Endothelial cell of umbilical vein (primary cell): Measurements from ENCODE around the gene XRN1. TPM values are rescaled to one million over a fixed set of nuclear protein-coding genes. Genes with fewer than 3 reads are reported as not detected.

ENCODE experiments used
- BruUV-seq: library from RNA; stranded (reverse); fragments of 400-500 nt; replicated peaks from 2 replicates; lab custom pipeline; 2021; lab: Mats Ljungman, UMichigan
- CTCF ChIA-PET: fragments of 300-600, 350-600 bp; sonication (Branson Sonifier 250); formaldehyde crosslinking; loops from one replicate; lab custom pipeline; 2021; ENCODE audit warnings: antibody characterized with exemption, inconsistent platforms; lab: Charles Lee
- POLR2A ChIA-PET: fragments of 300-600, 350-600 bp; sonication (Branson Sonifier 250); formaldehyde crosslinking; loops from one replicate; lab custom pipeline; 2021; ENCODE audit warnings: antibody characterized with exemption, inconsistent platforms; lab: Charles Lee
- DNase-seq: peaks from one replicate; pipeline ENCODE4 v3.0.0-alpha.2; 2011; ENCODE audit warnings: low read depth, low spot score
- FAIRE-seq: peaks from 2 replicates; lab custom pipeline; 2011; peaks lifted over from hg19 to GRCh38; lab: Jason Lieb, UNC
- H2AFZ ChIP-seq: 2 replicates; pipeline ENCODE4 v1.6.0; 2012; ENCODE audit warnings: low read depth, low read length, control low read depth, inconsistent platforms
- H3K27ac ChIP-seq: 2 replicates; pipeline ENCODE4 v1.5.1; 2011; ENCODE audit warnings: low read depth, mild to moderate bottlenecking, control low read depth, low read length, moderate library complexity; ENCODE audit not compliant: insufficient read depth
- H3K27me3 ChIP-seq, 2 experiments: 2 replicates each; pipeline versions ENCODE4 v1.6.0 to v1.6.1; 2011; ENCODE audit warnings: low read length in 2 of 2, mixed read lengths in 1 of 2; ENCODE audit not compliant: control insufficient read depth in 2 of 2, insufficient read depth in 2 of 2
- H3K36me3 ChIP-seq, 2 experiments: 2 replicates in 1 of 2; 3 replicates in 1 of 2; pipeline ENCODE4 v1.5.1; 2011; ENCODE audit warnings: low read length in 2 of 2, mild to moderate bottlenecking in 1 of 2, moderate library complexity in 1 of 2; ENCODE audit not compliant: control insufficient read depth in 2 of 2, insufficient read depth in 2 of 2; ENCODE audit errors: extremely low read depth in 1 of 2
- H3K4me1 ChIP-seq: 3 replicates; pipeline ENCODE4 v1.5.1; 2011; ENCODE audit warnings: mild to moderate bottlenecking, low read length; ENCODE audit not compliant: control insufficient read depth, insufficient read depth; ENCODE audit errors: extremely low read depth
- H3K4me2 ChIP-seq: 2 replicates; pipeline ENCODE4 v1.6.1; 2011; ENCODE audit warnings: low read length, control low read depth, mixed read lengths; ENCODE audit not compliant: insufficient read depth
- H3K4me3 ChIP-seq, 3 experiments: fragments of 200-600 bp in 1 of 3; sonication (generic), shearing (Covaris generic) in 1 of 3; replicated peaks in 1 of 3; 2 replicates each; pipeline ENCODE4 v1.5.1; 2011 to 2016; ENCODE audit warnings: control low read depth in 3 of 3, low read length in 3 of 3, mild to moderate bottlenecking in 2 of 3, inconsistent platforms in 1 of 3, low read depth in 1 of 3, moderate library complexity in 1 of 3; ENCODE audit not compliant: insufficient read depth in 1 of 3
- H3K79me2 ChIP-seq: 2 replicates; pipeline ENCODE4 v1.6.0; 2012; ENCODE audit warnings: low read length, inconsistent platforms; ENCODE audit not compliant: control insufficient read depth, insufficient read depth
- H3K9ac ChIP-seq: replicated peaks from 2 replicates; pipeline ENCODE3; 2011; ENCODE audit warnings: low read length, control low read depth; ENCODE audit not compliant: insufficient read depth; ENCODE audit errors: extremely low read depth
- H3K9me1 ChIP-seq: replicated peaks from 3 replicates; pipeline ENCODE4 v1.6.0; 2011; ENCODE audit warnings: mild to moderate bottlenecking, low read length; ENCODE audit not compliant: control insufficient read depth, insufficient read depth; ENCODE audit errors: extremely low read depth
- H3K9me3 ChIP-seq: replicated peaks from 2 replicates; pipeline ENCODE4 v1.5.1; 2012; ENCODE audit warnings: low read length, inconsistent platforms; ENCODE audit not compliant: control insufficient read depth, insufficient read depth
- H4K20me1 ChIP-seq: replicated peaks from 2 replicates; pipeline ENCODE3; 2011; ENCODE audit warnings: mild to moderate bottlenecking, low read length; ENCODE audit not compliant: control insufficient read depth, insufficient read depth; ENCODE audit errors: extremely low read depth
- CTCF ChIP-seq, 2 donors: IDR thresholded peaks; 1 replicate in 1 of 2; 2 replicates in 1 of 2; pipeline ENCODE4 v1.5.1; 2011; ENCODE audit warnings: low read length in 2 of 2, mild to moderate bottlenecking in 2 of 2, moderate library complexity in 2 of 2, control low read depth in 1 of 2, inconsistent platforms in 1 of 2, low read depth in 1 of 2; ENCODE audit not compliant: insufficient read depth in 1 of 2; ENCODE audit errors: extremely low read depth in 1 of 2
- EZH2 ChIP-seq: IDR thresholded peaks from 2 replicates; pipeline ENCODE4 v1.6.1; 2012; ENCODE audit warnings: borderline replicate concordance, low read depth, mild to moderate bottlenecking, moderate library complexity, low read length, inconsistent platforms; ENCODE audit not compliant: severe bottlenecking
- FOS ChIP-seq: IDR thresholded peaks from 2 replicates; pipeline ENCODE4 v1.6.1; 2011; ENCODE audit warnings: mild to moderate bottlenecking, low read length, moderate library complexity, borderline replicate concordance; ENCODE audit not compliant: insufficient read depth
- GATA2 ChIP-seq: IDR thresholded peaks from 2 replicates; pipeline ENCODE4 v1.7.0; 2011; ENCODE audit warnings: low read depth, mild to moderate bottlenecking, moderate library complexity, mixed read lengths, low read length; ENCODE audit not compliant: insufficient read length, insufficient read depth
- JUN ChIP-seq: IDR thresholded peaks from 2 replicates; pipeline ENCODE4 v1.6.1; 2011; ENCODE audit warnings: borderline replicate concordance, low read depth; ENCODE audit not compliant: insufficient read length, insufficient read depth
- MAX ChIP-seq: IDR thresholded peaks from 2 replicates; pipeline ENCODE4 v1.6.1; 2011; ENCODE audit not compliant: insufficient read depth, insufficient read length
- MYC ChIP-seq: IDR thresholded peaks from one replicate; pipeline ENCODE4 v1.6.1; 2011; ENCODE audit warnings: mild to moderate bottlenecking, low read depth, low read length
- POLR2A ChIP-seq: IDR thresholded peaks from 2 replicates; pipeline ENCODE4 v1.6.1; 2012; ENCODE audit warnings: low read depth, mild to moderate bottlenecking, control low read depth, low read length
- POLR2AphosphoS5 ChIP-seq: IDR thresholded peaks from 2 replicates; pipeline ENCODE4 v1.6.1; 2012; ENCODE audit warnings: low read depth, mild to moderate bottlenecking, control low read depth, low read length, moderate library complexity; ENCODE audit not compliant: insufficient read depth
- dilution Hi-C: fragments of 300-500 bp; cut with MboI; formaldehyde crosslinking; loops from one replicate; pipeline ENCODE4 v1.15.0; 2019; ENCODE audit warnings: low sequenced_read_pairs; ENCODE audit not compliant: extremely low pct_ligation_motif_present
- intact Hi-C: fragments of 100-400 bp; cut with micrococcal nuclease; formaldehyde crosslinking; loops from one replicate; pipeline ENCODE4 v1.10.0; 2022
- polyA plus RNA-seq, 4 experiments: library from polyadenylated mRNA; depleted of rRNA in 3 of 4; stranded (reverse) in 3 of 4; unstranded in 1 of 4; fragments of >200 nt; gene quantifications; 2 replicates each; pipeline versions ENCODE4 v1.2.1 to v1.2.3, GENCODE V29; 2011 to 2012; ENCODE audit warnings: missing spikeins in 1 of 4
- total RNA-seq: library from RNA; stranded (reverse); gene quantifications from 2 replicates; pipeline ENCODE4 v1.2.3, GENCODE V29; 2021

The XRN1 gene
- total and polyA plus RNA-seq, 2 donors (not counting 3 experiments of a cell fraction or from before 2014, with no cell fraction given) = 4.4 to 40.0 TPM

DNA sequence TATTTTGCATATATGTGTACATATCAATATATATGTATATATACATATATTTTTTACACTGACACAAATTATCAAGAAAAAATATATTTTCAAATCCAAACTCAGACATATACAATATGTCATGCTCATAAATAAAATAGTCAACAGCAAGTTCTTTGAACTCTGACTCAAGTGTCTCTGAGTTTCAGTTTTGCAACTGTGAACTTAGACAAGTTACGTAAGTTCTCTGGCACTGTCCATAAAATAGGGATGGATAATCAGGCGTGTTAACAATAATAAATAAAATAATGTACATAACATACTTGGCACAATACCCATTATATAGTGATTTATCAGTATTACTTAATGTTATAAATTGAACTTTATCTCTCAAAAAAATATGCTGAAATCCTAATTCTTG, 12.1 kb upstream of the XRN1 start:
- Histone ChIP-seq H3K4me2 (no peak overlapping the region), H3K9me1 (no peaks in the 10 kb centered on the region), H3K27ac (no peak overlapping the region), H3K4me3 (no peak overlapping the region), H3K27me3 (no peaks in the 10 kb centered on the region), H3K36me3 (peaks cover 0 to 2% of the 10 kb centered on the region in 2 experiments), H2AFZ (no peak overlapping the region), H3K9ac (no peak overlapping the region), H3K79me2 (no peaks in the 10 kb centered on the region), H3K9me3 (no peaks in the 10 kb centered on the region), H4K20me1 (no peaks in the 10 kb centered on the region), H3K4me1 (no peaks in the 10 kb centered on the region)
- FAIRE-seq (no peak), DNase-seq (no peak)
- dilution Hi-C loops (no loop called here), intact Hi-C loops (no loop called here)
- TF ChIP-seq GATA2 (no peak), MYC (no peak), MAX (no peak), POLR2AphosphoS5 (no peak), CTCF (IDR thresholded peaks at IDR 0.05; ENCODE audit: extremely low read depth in 1 of 2, insufficient read depth in 1 of 2, low read depth in 1 of 2, low read length in 2 of 2) (no peak), POLR2A (no peak), FOS (no peak), JUN (no peak), EZH2 (no peak)
- CTCF ChIA-PET = no interaction called here
- POLR2A ChIA-PET = no interaction called here
- BruUV-seq = no TSS peak
